GM12878 (cell line): ENCODE measurements around the gene TCIRG1. TPM values are rescaled to one million over a fixed set of nuclear protein-coding genes. Genes with fewer than 3 reads are reported as not detected.

Experiments
- ATAC-seq: fragments of 200-7000 bp; cut with Tn5 transposase; 3 replicates; pipeline ENCODE4 v1.9.1; 2020; ENCODE audit warnings: mild to moderate bottlenecking, moderate library complexity
- BruUV-seq: library from RNA; stranded (reverse); fragments of 400-500 nt; replicated peaks from 2 replicates; lab custom pipeline; 2021; lab: Mats Ljungman, UMichigan
- CTCF ChIA-PET: fragments of 300-600 bp; sonication (Branson Sonifier 250); formaldehyde crosslinking; extraction: SDS; loops from one replicate; lab custom pipeline; 2021; ENCODE audit warnings: inconsistent platforms; lab: Yijun Ruan, JAX
- POLR2A ChIA-PET: fragments of 350-600 bp; formaldehyde crosslinking; extraction: SDS; loops from one replicate; lab custom pipeline; 2021; ENCODE audit warnings: inconsistent platforms; lab: Charles Lee
- RAD21 ChIA-PET: fragments of 300-600 bp; sonication (Branson Sonifier 250); formaldehyde crosslinking; loops from one replicate; lab custom pipeline; 2023; ENCODE audit warnings: antibody characterized with exemption; ENCODE audit not compliant: unreplicated experiment; lab: Charles Lee
- SMC1A ChIA-PET: fragments of 300-600 bp; sonication (Branson Sonifier 250); formaldehyde crosslinking; loops from one replicate; lab custom pipeline; 2023; ENCODE audit not compliant: unreplicated experiment, uncharacterized antibody; lab: Charles Lee
- DNase-seq: peaks from one replicate; pipeline ENCODE4 v3.0.0-alpha.2; 2011; ENCODE audit warnings: low read depth, low spot score
- FAIRE-seq: peaks from 3 replicates; lab custom pipeline; 2011; peaks lifted over from hg19 to GRCh38; lab: Jason Lieb, UNC
- H2AFZ ChIP-seq: 2 replicates; pipeline ENCODE4 v1.6.0; 2011; ENCODE audit warnings: low read depth, low read length, control low read depth; ENCODE audit not compliant: control insufficient read depth
- H3K27ac ChIP-seq: 2 replicates; pipeline ENCODE4 v1.5.1; 2011; ENCODE audit warnings: control low read depth; ENCODE audit not compliant: control insufficient read depth, insufficient read depth
- H3K27me3 ChIP-seq, 2 experiments: replicated peaks in 1 of 2; 2 replicates each; pipeline versions ENCODE4 v1.6.0 to v1.6.1; 2011; ENCODE audit warnings: low read length in 1 of 2; ENCODE audit not compliant: control insufficient read depth in 2 of 2, insufficient read depth in 2 of 2
- H3K36me3 ChIP-seq, 2 experiments: 2 replicates each; pipeline ENCODE4 v1.5.1; 2011; ENCODE audit warnings: low read length in 1 of 2; ENCODE audit not compliant: control insufficient read depth in 2 of 2, insufficient read depth in 2 of 2
- H3K4me1 ChIP-seq: 2 replicates; pipeline ENCODE4 v1.6.1; 2011; ENCODE audit warnings: mild to moderate bottlenecking, low read length, moderate library complexity, mixed read lengths; ENCODE audit not compliant: control insufficient read depth, insufficient read depth
- H3K4me2 ChIP-seq: 2 replicates; pipeline ENCODE4 v1.6.0; 2011; ENCODE audit warnings: control low read depth; ENCODE audit not compliant: control insufficient read depth, insufficient read depth
- H3K4me3 ChIP-seq: fragments of 200-600 bp; sonication (generic); 2 replicates; pipeline ENCODE4 v1.5.1; 2016
- H3K79me2 ChIP-seq: 2 replicates; pipeline ENCODE4 v1.6.0; 2011; ENCODE audit warnings: low read length; ENCODE audit not compliant: control insufficient read depth, insufficient read depth
- H3K9ac ChIP-seq: 2 replicates; pipeline ENCODE4 v1.8.0; 2011; ENCODE audit warnings: low read length, control low read depth, mixed read lengths; ENCODE audit not compliant: control insufficient read depth, insufficient read depth
- H3K9me3 ChIP-seq: replicated peaks from 3 replicates; pipeline ENCODE4 v1.5.1; 2011; ENCODE audit warnings: mild to moderate bottlenecking, low read length; ENCODE audit not compliant: control insufficient read depth, insufficient read depth
- H4K20me1 ChIP-seq: 2 replicates; pipeline ENCODE4 v1.6.0; 2011; ENCODE audit not compliant: control insufficient read depth, insufficient read depth
- ATF3 ChIP-seq: IDR thresholded peaks from 2 replicates; pipeline ENCODE4 v1.6.1; 2011; ENCODE audit warnings: low read depth, mild to moderate bottlenecking, low read length, moderate library complexity, borderline replicate concordance; ENCODE audit errors: extremely low read depth
- DPF2 ChIP-seq: fragments of 450-650 bp; IDR thresholded peaks from 2 replicates; pipeline ENCODE4 v1.6.1; 2017; ENCODE audit warnings: mild to moderate bottlenecking
- IRF5 ChIP-seq: fragments of 450-650 bp; IDR thresholded peaks from 2 replicates; pipeline ENCODE4 v1.6.1; 2017; ENCODE audit warnings: borderline replicate concordance
- NFYA ChIP-seq: IDR thresholded peaks from 2 replicates; pipeline ENCODE4 v1.6.1; 2011; ENCODE audit warnings: low read depth, mild to moderate bottlenecking, low read length, improper control_type of control experiment, borderline replicate concordance
- POU2F2 ChIP-seq: IDR thresholded peaks from 3 replicates; pipeline ENCODE4 v1.6.1; 2011; ENCODE audit warnings: low read depth, mild to moderate bottlenecking, low read length, borderline replicate concordance
- RELA ChIP-seq: fragments of 450-650 bp; IDR thresholded peaks from 2 replicates; pipeline ENCODE4 v1.8.0; 2014; ENCODE audit warnings: borderline replicate concordance; ENCODE audit not compliant: partially characterized antibody
- SUZ12 ChIP-seq: fragments of 200-600 bp; sonication (generic); IDR thresholded peaks from one replicate; pipeline ENCODE4 v1.6.1; 2018; ENCODE audit warnings: antibody characterized with exemption, mild to moderate bottlenecking; ENCODE audit not compliant: unreplicated experiment
- ZBTB40 ChIP-seq: fragments of 450-650 bp; IDR thresholded peaks from 2 replicates; pipeline ENCODE4 v1.6.1; 2016; ENCODE audit warnings: mild to moderate bottlenecking, moderate library complexity, borderline replicate concordance
- ZNF622 ChIP-seq: fragments of 450-650 bp; IDR thresholded peaks from 2 replicates; pipeline ENCODE4 v1.6.1; 2017; ENCODE audit warnings: mild to moderate bottlenecking, inconsistent platforms
- WGBS: methylation state at CpG from one replicate; pipeline ENCODE4 v1.1.6; 2016; ENCODE audit warnings: low lambda C conversion rate; ENCODE audit not compliant: insufficient replicate concordance, insufficient coverage; ENCODE audit errors: missing lambda C conversion rate; 5-methylcytosine and 5-hydroxymethylcytosine counted together
- in situ Hi-C: fragments of 300-500 bp; cut with MboI; formaldehyde crosslinking; loops from 9 replicates; pipeline ENCODE4 v1.14.3; 2018; ENCODE audit warnings: mixed read lengths
- intact Hi-C: fragments of 100-400 bp; cut with micrococcal nuclease; formaldehyde crosslinking; loops from one replicate; pipeline ENCODE4 v1.14.2; 2022; ENCODE audit not compliant: unreplicated experiment
- polyA plus RNA-seq, 11 experiments: library from polyadenylated mRNA; depleted of rRNA in 4 of 11; unstranded in 6 of 11; stranded (reverse) in 5 of 11; fragments of >200 nt; fragmentation: Nextera tagmentation in 4 of 11; fragmentation: Illumina TruSeq in 1 of 11; extraction: Ambion mirVana in 4 of 11; extraction: Trizol in 1 of 11; gene quantifications; 1 replicate in 1 of 11; 2 replicates in 10 of 11; pipeline versions ENCODE4 v1.2.1 to v1.2.3, GENCODE V29; 2011 to 2016; ENCODE audit warnings: inconsistent platforms in 2 of 11, missing spikeins in 2 of 11, low read depth in 1 of 11
- total RNA-seq, 4 experiments: library from RNA; depleted of rRNA in 3 of 4; stranded (reverse); fragments of >200 nt in 3 of 4; fragmentation: Illumina TruSeq in 1 of 4; extraction: Trizol in 1 of 4; gene quantifications; 2 replicates each; pipeline versions ENCODE4 v1.2.1 to v1.2.3, GENCODE V29; 2013 to 2021

The TCIRG1 gene
- total and polyA plus RNA-seq, 10 of the 15 experiments (the other 5 are each of a cell fraction or from before 2014, with no cell fraction given) = 0.76 to 218 (median 87.4) TPM

- peaks cover 22% of the 10 kb centered on the region for H3K79me2 ChIP-seq
- peaks cover 3 to 15% of the 10 kb centered on the region in 2 experiments; a peak in 3 of 4 replicates for H3K36me3 ChIP-seq
- ATAC-seq = no peak
- H3K9me3 ChIP-seq = no peaks in the 10 kb centered on the region
- intact Hi-C loops (loop anchor here (5.0 kb wide), 1 partner anchor 84 kb away; no protein-coding TSS in a partner anchor), in situ Hi-C loops (no loop called here)
- H3K4me3 ChIP-seq = no peak overlapping the region
- POLR2A ChIA-PET = no interaction called here
- SMC1A ChIA-PET = no interaction called here
- DNase-seq = no peak
- no peaks in the 10 kb centered on the region for H4K20me1 ChIP-seq
- H3K27me3 ChIP-seq = no peaks in the 10 kb centered on the region
- FAIRE-seq = no peak
- no TSS peak for BruUV-seq
- H3K9ac ChIP-seq = no peak overlapping the region
- RAD21 ChIA-PET = no interaction called here
- peaks cover 21% of the 10 kb centered on the region for H3K4me1 ChIP-seq
- no peak overlapping the region for H3K27ac ChIP-seq
- H3K4me2 ChIP-seq = no peak overlapping the region
- CTCF ChIA-PET = no interaction called here
- no peak overlapping the region for H2AFZ ChIP-seq
- 91% methylated on average over 12 of the region's 12 CpGs for WGBS
- TF ChIP-seq POU2F2 (no peak), NFYA (no peak), ATF3 (no peak), RELA (no peak), SUZ12 (no peak), ZNF622 (no peak), DPF2 (no peak)
These were observed 5.1 kb upstream of the TCIRG1 start for GRCh38 chr11:68033708-68034045.

GRCh38 chr11:68035266-68035876, 3.5 kb upstream of the TCIRG1 start:
- Histone ChIP-seq H3K9me3 (no peaks in the 10 kb centered on the region), H3K4me3 (no peak overlapping the region), H3K79me2 (peaks cover 37% of the 10 kb centered on the region), H3K27me3 (no peaks in the 10 kb centered on the region), H3K27ac (no peak overlapping the region), H3K36me3 (peaks cover 3 to 15% of the 10 kb centered on the region in 2 experiments; a peak in 3 of 4 replicates), H4K20me1 (no peaks in the 10 kb centered on the region), H3K9ac (no peak overlapping the region), H2AFZ (no peak overlapping the region), H3K4me2 (no peak overlapping the region), H3K4me1 (peaks cover 16% of the 10 kb centered on the region)
- POLR2A ChIA-PET = no interaction called here
- DNase-seq = no peak
- SMC1A ChIA-PET = no interaction called here
- FAIRE-seq = no peak
- in situ Hi-C loops = no loop called here
- TF ChIP-seq ZBTB40 (peak; percentile 57; the same call in 1 of the 2 replicates), IRF5 (no peak)
- WGBS = 94% methylated on average over 13 of the region's 13 CpGs
- intact Hi-C loops = loop anchor here (5.0 kb wide), 1 partner anchor 33 kb away; the partner anchor contains the start of gene UNC93B1
- no TSS peak for BruUV-seq
- RAD21 ChIA-PET = no interaction called here
- CTCF ChIA-PET = no interaction called here
- no peak for ATAC-seq
